ENCODE results near the gene SLC47A1. TPM values are rescaled to one million over a fixed set of nuclear protein-coding genes. Genes with fewer than 3 reads are reported as not detected.

SLC47A1 gene
- total and polyA plus RNA-seq, 2 of the 8 experiments (the other 6 are each of a cell fraction or from before 2014, with no cell fraction given): 1.5 to 3.6 TPM

GRCh38 chr17:19619705-19620325, 86.2 kb downstream of the SLC47A1 start (continued):
- TF ChIP-seq YY1 (IDR thresholded peaks at IDR 0.05; ENCODE audit: low read depth, low read length): no peak
- TF ChIP-seq, protein P1, sequence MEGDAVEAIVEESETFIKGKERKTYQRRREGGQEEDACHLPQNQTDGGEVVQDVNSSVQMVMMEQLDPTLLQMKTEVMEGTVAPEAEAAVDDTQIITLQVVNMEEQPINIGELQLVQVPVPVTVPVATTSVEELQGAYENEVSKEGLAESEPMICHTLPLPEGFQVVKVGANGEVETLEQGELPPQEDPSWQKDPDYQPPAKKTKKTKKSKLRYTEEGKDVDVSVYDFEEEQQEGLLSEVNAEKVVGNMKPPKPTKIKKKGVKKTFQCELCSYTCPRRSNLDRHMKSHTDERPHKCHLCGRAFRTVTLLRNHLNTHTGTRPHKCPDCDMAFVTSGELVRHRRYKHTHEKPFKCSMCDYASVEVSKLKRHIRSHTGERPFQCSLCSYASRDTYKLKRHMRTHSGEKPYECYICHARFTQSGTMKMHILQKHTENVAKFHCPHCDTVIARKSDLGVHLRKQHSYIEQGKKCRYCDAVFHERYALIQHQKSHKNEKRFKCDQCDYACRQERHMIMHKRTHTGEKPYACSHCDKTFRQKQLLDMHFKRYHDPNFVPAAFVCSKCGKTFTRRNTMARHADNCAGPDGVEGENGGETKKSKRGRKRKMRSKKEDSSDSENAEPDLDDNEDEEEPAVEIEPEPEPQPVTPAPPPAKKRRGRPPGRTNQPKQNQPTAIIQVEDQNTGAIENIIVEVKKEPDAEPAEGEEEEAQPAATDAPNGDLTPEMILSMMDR (IDR thresholded peaks at IDR 0.05; ENCODE audit: control extremely low read depth in 1 of 3, insufficient read depth in 1 of 3, low read depth in 1 of 3, low read length in 3 of 3): no peak

Data from H1 (cell line).